Mammary epithelial cell (primary cell): ENCODE results near the gene SERPINB13.

Experiments used
- EZH2 ChIP-seq: IDR thresholded peaks from 2 replicates; pipeline ENCODE4 v1.6.1; 2012; ENCODE audit warnings: low read length, inconsistent platforms, borderline replicate concordance
- TF ChIP-seq, protein P1 (sequence below), 2 donors: IDR thresholded peaks in 1 of 2; conservative IDR thresholded peaks in 1 of 2; 2 replicates each; pipeline ENCODE4 v1.5.1; 2011 to 2012; ENCODE audit warnings: inconsistent platforms in 2 of 2, low read length in 2 of 2, mild to moderate bottlenecking in 2 of 2, control low read depth in 1 of 2, low read depth in 1 of 2; ENCODE audit not compliant: insufficient read depth in 1 of 2; ENCODE audit errors: extremely low read depth in 1 of 2

DNA sequence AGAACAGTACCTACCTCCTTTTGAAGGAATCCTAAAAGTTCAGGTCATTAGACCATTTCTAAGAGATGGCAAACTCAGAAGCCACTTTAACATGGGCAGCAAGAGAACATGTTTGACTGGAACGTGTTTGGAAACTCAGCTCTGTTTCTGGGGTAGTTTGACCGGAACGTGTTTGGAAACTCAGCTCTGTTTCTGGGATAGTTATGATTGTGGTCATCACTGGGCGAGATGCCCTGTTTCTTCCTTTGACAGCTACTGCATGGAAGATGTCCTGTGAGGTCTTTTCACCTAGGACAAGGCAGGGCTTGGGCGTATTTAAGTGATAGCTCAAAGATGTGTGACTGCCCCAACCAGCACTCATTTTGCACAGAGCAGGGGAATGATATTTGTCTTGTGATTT lies 19.9 kb upstream of the SERPINB13 start:
- no peak for TF ChIP-seq EZH2
- TF ChIP-seq, protein P1, sequence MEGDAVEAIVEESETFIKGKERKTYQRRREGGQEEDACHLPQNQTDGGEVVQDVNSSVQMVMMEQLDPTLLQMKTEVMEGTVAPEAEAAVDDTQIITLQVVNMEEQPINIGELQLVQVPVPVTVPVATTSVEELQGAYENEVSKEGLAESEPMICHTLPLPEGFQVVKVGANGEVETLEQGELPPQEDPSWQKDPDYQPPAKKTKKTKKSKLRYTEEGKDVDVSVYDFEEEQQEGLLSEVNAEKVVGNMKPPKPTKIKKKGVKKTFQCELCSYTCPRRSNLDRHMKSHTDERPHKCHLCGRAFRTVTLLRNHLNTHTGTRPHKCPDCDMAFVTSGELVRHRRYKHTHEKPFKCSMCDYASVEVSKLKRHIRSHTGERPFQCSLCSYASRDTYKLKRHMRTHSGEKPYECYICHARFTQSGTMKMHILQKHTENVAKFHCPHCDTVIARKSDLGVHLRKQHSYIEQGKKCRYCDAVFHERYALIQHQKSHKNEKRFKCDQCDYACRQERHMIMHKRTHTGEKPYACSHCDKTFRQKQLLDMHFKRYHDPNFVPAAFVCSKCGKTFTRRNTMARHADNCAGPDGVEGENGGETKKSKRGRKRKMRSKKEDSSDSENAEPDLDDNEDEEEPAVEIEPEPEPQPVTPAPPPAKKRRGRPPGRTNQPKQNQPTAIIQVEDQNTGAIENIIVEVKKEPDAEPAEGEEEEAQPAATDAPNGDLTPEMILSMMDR (conservative IDR thresholded peaks at IDR 0.05 in 1 of 2, IDR thresholded peaks at IDR 0.05 in 1 of 2; ENCODE audit: extremely low read depth in 1 of 2, insufficient read depth in 1 of 2, low read depth in 1 of 2, low read length in 2 of 2): no peak
